GM19324 (cell line): ENCODE data around the gene RAB10.
"Not testable (repeated sequence)": the region's sequence is repeated elsewhere in the genome, so short reads cannot be mapped to it uniquely, and the experiment has no call there.

Experiments
- ATAC-seq: cut with Tn5 transposase; IDR thresholded peaks from one replicate; pipeline ENCODE4 v1.9.1; 2021; ENCODE audit warnings: mild to moderate bottlenecking, moderate library complexity; ENCODE audit not compliant: unreplicated experiment, low FRiP score

Gene RAB10

DNA sequence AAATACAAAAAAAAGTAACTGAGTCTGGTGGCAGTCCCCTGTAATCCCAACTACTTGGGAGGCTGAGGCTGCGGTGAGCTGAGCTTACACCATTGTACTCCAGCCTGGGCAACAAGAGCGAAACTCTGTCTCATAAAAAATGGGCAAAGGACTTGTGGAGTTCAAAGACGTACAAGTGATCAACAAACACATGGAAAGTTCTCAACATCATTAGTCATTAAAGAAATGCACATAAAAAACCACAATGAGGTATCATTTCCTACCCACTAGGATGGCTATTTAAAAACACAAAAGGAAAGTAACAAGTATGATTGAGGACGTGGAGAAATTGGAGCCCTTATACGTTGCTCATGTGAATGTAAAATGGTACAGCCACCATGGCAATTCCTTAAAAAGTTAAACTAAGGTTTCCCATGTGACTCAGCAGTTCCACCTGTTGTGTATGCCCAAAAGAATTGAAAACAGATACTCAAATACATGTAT, 52.3 kb downstream of the RAB10 start:
- no peak for ATAC-seq

DNA sequence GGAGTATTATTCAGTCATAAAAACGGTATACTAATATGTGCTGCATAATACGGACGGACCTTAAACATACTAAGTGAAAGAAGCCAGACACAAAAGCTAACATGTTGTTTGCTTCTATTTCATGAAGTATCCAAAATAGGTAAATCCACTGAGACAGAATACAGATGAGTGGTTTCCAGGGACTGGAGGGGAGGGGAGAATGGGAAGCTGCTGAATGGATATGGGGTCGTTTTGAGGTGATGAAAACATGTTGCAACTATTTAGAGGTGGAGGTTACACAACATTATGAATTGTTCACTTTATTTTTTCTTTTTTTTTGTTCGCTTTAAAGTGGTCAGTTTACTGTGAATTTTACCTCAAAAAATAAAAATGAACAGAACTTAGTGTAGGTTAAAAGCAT, 52.9 kb downstream of the RAB10 start:
- no peak for ATAC-seq

DNA sequence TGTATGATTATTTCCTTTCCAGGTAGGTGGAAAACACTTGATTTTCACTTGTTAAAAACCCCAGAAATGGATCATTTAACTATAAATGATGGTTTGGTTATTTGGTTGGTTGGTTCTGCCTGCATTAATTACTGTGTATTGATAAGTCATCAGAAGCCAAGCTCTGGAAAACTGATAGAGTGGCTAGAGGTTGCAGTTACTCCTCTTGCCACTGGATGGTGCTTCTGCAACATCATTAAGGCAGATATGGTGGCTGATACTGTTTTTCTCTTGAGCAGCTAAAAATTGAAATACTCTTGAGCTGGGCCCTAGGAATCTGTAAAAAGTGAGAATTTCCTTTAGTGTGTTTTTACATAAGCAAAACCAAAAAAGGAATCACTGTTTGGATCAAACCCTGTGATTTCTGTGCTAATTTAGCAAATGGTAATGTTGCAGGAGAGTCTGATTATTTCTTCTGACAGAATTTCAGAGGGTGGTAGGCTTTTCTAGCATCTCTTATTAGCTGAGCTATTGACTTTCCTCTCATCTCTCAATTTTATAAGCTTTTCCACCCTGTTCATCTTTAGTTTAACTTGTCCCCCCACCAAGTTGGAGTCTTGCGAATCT, 54.3 kb downstream of the RAB10 start:
- no peak for ATAC-seq

DNA sequence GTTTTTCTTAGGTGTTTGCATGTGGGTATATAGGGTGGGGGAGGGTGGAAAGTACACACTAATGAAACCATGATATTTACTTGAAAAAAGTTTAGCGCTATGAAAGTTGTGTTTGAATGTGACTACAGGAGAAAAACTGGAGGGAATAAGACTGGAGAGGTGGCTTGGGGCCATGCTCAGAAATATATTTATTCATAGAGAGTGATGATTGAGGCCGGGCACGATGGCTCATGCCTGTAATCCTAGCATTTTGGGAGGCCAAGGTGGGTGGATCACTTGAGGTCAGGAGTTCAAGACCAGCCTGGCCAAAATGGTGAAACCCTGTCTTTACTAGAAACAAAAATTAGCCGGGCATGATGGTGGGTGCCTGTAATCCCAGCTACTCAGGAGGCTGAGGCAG, 55.0 kb downstream of the RAB10 start:
- not testable (repeated sequence) for ATAC-seq

DNA sequence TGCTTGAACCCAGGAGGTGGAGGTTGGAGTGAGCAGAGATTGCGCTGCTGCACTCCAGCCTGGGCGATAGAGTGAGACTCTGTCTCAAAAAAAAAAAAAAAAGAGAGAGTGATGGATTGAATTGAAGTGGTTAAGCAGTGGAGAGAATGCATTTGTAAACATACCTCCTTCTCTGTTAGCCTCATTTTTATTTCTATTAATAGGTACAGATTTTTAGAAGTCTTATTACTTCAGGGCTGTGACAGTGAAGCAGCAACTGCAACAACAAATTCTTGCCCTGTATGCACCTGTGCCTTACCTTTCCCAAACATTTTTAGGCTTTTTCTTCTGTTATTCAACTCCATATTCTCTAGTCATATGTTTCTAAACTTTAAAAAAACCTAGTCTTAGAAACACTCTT, 55.5 kb downstream of the RAB10 start:
- no peak for ATAC-seq

DNA sequence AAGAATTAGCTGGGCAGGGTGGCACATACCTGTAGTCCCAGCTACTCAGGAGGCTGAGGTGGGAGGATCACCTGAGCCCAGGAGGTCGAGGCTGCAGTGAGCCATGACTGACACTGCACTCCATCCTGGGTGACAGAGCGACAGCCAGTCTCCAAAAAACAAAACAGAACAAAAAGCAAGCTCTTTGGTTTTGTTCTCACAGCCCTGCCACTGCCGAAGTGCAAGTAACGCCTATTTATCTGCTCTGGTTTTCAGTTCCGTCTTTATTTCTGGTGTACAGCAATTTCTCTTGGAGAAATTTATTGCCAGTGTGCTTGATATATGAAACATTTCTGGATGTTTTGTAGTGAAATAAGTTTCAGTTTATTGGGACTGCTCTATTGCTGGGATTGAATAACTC, 61.9 kb downstream of the RAB10 start:
- no peak for ATAC-seq

DNA sequence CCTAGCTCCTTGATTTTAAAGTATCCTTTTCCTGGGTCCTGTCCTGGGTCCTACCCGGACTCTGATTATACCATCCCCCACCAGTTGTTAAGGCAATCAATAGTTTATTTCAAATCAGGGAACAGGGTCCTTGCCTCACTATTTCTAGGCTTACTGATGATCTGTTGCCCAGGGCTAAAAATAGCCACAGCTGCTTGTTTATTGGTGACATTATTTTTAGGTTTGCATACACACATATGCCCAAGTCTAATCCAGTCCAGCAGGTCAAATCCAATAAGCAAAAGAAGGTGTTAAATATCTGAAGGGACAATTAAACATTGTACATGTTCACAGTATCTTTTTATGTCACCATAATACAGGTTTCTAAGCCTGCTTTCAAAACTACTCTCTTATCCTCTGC, 66.0 kb downstream of the RAB10 start:
- ATAC-seq = no peak

DNA sequence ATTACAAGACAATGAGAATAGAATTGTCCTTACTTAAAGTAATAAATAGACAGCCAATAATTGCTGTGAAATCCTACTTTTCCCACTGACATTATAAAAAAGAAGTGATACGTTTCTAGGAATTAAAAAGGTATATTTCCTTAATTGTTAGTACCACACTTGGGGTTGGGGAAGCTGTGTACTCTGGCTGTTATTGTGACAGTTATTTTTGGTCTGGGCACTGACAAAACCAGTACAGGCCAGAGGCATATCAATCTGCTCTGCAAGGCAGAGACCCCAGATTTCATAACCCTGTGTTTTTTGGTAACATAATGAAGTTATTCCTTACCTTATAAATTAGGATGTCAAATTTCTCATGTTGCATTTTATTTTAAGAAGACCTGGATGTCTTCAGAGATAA, 66.5 kb downstream of the RAB10 start:
- no peak for ATAC-seq

DNA sequence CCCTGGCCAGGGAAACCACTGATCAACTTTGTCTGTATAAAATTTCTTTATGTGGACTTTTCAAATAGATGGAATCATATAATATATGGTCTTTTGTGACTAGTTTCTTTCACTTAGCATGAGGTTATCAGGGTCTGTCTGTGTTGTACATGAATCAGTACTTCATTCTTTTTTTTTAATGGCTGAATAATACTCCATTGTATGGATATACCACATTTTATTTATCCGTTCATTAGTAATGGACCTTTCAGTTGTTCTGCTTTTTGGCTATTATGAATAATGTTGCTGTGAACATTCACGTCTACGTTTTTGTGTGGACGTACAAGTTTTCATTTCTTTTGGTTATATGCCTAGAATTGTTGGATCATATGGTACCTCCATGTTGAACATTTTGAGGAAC, 69.9 kb downstream of the RAB10 start:
- ATAC-seq = no peak

DNA sequence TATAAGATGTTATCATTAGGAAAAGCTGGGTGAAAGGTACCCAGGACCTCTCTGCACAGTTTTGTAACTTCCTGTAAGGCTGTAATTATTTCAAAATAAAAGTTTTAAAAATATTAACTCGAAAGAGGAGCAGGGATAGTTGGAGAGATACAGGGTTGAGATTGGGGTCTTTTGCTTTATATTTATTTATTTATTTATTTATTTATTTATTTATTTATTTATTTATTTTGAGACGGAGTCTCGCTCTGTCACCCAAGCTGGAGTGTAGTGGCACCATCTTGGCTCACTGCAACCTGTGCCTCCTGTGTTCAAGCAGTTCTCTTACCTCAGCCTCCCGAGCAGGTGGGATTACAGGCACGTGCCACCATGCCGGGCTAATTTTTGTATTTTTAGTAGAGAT, 74.8 kb downstream of the RAB10 start:
- ATAC-seq = not testable (repeated sequence)

DNA sequence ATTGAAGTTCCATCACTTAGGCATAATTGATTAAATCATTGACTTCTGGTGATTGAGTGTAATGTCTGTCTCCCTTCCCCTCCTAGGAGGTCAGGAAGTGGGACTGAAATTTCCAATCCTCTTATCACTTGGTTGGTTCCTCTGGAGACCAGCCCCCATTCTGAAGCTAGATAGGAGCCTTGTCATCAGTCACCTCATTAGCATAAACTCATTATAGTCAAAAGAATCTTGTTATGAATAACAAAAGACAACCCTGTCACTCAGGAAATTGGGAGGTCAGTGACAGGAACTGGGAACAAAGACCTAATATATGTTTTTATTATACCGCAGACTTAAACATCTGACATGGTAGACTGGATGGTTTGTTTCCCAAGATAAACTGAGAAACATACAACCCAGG, 78.3 kb downstream of the RAB10 start:
- no peak for ATAC-seq

DNA sequence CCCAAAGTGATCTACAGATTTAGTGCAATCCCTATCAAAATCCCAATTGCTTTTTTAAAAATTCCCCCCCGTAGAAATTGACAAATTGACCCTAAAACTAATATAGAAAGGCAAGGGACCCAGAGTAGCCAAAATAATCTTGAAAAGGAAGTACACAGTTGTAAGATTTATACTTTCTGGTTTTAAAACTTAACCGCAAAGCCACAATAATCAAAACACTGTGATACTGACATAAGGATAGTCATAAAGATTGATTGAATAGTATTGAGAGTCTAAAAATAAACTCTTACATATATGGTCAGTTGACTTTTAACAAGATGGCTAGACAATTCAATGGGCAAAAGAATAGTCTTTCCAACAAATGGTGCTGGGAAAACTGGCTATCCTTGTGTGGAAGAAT, 80.3 kb downstream of the RAB10 start:
- no peak for ATAC-seq

DNA sequence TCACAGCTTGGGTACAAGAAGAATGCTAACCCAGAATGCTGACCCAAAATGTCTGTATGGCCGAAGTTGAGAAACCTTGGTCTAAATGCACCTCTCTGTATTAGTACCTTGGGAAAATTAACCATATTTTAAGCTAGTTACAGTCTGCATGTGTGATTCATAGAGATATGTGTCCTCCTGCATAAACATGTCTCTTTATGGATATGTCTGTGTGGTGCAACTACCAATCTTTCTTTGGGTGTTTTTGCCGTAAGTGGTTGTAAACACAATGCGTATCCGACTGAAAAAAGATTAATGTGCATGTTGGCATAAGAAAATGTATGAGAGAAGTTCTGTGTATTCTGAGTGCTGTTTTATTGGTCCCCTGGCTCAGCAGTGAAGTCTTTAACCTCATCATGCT, 84.8 kb downstream of the RAB10 start:
- no peak for ATAC-seq

DNA sequence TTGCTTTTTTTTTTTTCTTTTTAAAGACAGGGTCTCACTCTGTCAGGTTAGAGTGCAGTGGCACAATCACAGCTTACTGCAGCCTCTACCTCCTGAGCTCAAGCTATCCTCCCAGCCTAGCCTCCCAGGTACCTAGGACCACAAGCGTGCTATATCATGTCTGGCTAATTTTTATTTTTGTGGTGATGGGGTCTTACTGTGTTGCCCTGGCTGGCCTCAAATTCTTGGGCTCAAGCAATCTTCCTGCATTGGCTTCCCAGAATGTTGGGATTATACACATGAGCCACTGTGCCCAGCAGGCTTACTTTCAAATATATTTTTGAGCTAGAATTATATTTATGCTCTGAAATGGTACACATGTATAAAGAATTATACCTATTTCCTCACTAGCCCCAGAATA, 85.6 kb downstream of the RAB10 start:
- no peak for ATAC-seq

DNA sequence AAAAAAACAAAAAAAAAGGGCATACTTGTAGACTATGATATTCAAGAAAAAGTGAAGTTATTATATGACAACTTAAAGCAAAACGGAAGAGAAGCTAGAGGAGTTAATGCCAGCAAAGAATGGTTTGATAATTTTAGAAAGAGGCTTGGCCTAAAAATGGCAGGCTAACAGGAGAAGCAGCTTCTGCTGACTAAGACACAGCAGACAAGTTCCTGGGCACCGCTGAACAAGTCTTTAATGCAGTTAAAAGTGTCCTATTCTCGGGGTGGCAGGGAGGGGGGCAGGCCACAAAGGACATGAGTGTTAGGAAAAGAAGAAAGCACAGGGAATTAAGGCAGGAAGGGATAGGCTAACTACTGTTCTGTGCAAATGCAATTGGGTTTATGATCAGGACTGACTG, 88.7 kb downstream of the RAB10 start:
- no peak for ATAC-seq

DNA sequence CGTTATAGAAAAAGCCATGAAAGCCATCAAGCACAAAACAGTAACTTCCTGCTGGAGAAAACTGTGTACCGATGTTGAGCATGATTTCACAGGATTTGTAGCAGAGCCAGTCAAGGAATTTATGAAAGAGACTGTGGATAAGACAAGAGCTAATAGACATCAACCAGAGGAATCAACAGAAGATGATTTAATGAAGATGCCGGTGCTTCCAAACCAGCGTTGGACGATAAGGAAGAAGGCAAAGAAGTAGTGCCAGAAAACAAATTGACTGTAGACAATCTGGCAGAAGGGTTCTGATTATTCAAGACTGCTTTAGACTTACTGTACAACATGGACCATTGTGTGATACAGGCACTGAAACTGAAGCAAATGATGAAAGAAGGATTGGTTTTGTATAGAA, 89.5 kb downstream of the RAB10 start:
- ATAC-seq = no peak

DNA sequence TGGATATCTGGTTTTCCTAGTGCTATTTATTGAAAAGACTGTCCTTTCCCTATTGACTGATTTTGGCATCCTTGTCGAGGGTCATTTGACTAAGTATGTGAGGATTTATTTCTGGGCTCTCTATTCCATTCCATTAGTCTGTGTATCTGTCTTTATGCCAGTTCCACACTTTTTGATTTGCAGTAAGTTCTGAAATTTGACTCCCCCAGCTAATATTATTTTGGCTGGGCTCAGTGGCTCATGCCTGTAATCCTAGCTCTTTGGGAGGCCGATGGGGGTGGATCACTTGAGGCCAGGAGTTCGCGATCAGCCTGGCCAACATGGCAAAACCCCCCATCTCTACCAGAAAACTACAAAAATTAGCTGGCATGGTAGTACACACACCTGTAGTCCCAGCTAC, 92.2 kb downstream of the RAB10 start:
- no peak for ATAC-seq

DNA sequence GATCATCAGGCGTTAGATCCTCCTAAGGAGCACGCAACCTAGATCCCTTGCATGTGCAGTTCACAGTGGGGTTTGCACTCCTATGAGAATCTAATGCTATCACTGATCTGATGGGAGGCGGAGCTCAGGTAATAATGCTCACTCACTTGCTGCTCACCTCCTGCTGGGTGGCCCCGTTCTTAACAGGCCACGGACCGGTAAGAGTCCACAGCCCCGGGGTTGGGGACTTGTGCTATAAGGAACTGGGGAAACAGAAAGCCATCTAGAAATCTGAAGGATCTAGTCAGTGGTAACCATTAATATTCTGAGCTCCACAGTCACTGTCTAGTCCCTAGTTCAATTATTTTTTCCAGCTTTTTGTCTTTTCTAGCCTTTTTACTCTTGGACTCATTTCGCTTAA, 94.3 kb downstream of the RAB10 start:
- no peak for ATAC-seq

DNA sequence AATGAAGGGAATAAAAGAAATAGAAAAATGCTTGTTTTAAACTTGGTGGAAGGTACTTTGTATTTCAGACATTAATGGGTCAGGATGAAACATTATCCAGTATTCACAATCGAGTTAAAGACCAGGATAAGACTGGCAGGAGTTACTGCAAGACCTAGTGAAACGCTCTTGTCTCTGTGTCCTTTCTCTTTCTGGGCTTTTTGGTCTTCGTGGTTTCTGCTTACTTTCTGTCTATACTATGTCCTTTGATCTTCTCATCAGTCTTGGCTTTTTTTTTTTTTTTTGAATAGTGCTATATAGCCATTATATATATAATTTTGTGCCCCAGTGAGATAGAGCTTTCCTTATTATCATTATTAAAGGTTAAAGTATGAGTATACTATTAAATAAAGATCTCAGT, 96.9 kb downstream of the RAB10 start:
- no peak for ATAC-seq

DNA sequence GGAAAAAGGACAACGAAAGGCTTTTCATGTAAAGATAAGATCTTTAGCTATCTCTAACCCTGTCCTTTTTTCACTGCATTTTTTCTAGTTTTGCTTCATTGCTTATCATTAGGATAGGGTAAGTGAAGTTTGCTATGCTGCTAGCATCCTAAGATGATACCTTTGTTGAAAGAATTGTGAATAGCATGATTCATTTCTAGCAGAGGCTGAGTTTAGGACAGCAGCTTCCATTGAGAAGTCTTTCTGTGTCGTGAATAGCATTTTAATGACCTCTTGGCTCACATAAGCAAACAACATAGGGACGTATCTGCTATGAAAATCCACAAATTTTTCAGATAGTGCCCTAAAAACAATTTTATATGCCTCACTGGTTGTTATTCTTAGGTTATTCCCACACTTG, 102.6 kb downstream of the RAB10 start:
- ATAC-seq = no peak

DNA sequence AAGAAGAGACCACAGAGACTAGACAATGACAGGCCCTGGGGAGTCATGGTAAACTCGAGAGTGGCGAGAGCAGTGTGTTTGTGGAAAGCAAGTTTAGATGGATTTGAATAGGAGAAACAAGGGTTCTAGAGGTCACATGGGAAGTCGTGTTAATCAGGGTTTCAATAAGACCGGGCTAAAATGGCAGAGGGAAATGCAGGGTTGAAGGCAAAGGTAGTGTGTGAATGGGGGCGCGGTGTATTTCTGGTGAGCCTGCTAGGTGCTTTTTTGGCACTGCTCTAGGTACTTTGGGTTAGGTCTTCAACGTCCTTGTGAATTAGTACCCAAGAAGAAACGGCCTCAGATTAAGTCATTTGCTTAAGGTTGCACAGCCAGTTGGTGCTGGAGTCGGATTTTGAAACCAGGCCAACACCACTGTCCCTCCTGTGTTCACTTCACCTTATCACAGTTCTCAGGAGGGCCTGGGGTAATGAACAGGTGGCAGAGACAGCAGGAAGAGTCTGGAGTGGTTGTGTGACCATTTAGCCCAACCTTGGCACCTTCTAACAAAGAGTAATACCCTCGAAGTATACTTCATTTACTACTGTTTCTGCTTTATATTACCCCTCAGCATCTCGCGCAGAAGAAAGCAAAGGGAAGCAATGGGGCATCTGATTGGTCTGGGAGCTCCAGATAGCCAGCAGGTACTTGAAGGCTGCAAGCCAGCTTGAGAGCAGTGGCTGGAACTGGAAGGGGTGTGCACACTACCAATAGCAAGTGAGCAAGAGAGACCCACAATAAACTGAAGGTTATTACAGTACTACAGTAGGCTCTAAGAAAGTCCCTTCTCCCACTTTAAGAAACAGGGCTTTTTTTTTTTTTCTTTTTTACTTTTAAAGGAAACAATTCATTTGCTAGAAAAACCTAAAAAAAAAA, 105.6 kb downstream of the RAB10 start:
- ATAC-seq = no peak

DNA sequence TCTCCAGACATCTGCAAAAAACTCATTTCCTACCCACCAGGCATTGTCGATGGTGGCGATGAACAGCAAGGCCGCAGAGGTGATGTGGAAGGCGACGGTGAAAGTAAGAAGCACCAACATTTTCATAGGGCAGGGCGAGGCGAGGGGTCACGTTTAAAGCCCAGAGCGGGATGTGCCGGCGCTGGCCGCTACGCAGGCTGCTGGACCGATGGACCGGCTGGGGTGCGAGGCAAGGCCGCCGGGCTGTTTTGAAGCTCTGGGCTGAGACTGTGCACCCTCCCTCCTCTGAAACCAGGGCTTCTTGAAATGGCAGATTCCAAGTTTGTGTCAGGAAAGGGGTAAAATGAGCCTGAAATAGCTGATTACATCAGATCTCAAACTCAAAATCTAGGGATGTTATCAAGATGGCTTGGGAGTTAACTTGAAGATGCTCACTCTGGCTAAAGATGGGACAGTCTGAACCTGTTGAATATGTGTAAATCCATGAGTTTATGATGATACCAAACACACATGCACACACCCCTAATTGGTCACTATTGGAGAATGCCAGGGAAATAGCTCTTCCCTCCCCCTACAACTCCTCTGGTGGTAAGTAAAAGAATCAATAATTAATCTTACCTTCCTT, 107.4 kb downstream of the RAB10 start:
- no peak for ATAC-seq
